HG02870 (cell line): Measurements from ENCODE around the gene ABCD4.
A peak's percentile ranks its signal among the peaks of the same experiment; 100 is the strongest.
"Not testable (repeated sequence)": the region's sequence is repeated elsewhere in the genome, so short reads cannot be mapped to it uniquely, and the experiment has no call there.

Experiments
- ATAC-seq: cut with Tn5 transposase; IDR thresholded peaks from one replicate; pipeline ENCODE4 v1.9.1; 2021; ENCODE audit warnings: mild to moderate bottlenecking, moderate library complexity; ENCODE audit not compliant: unreplicated experiment

ABCD4 gene

GRCh38 chr14:74302634-74303569, at the start of gene ABCD4:
ABCD4 (minus strand) TSS chr14:74302934; CDS start chr14:74302912, 22 bp downstream.
- peak; percentile 95 for ATAC-seq

GRCh38 chr14:74350928-74351323, 48.2 kb upstream of the ABCD4 start:
- no peak for ATAC-seq

GRCh38 chr14:74350211-74350927, 47.6 kb upstream of the ABCD4 start:
- ATAC-seq, result no peak

- ATAC-seq, result no peak
Measured at GRCh38 chr14:74349757-74350156, 47.0 kb upstream of the ABCD4 start.

- no peak for ATAC-seq
Measured at GRCh38 chr14:74348735-74349463, 46.2 kb upstream of the ABCD4 start.

- no peak for ATAC-seq
Measured at GRCh38 chr14:74348241-74348734, 45.6 kb upstream of the ABCD4 start, which contains the start of gene VRTN. VRTN (plus strand) TSS chr14:74348471; CDS start chr14:74356784, 8,313 bp downstream.

GRCh38 chr14:74347795-74348100, 45.0 kb upstream of the ABCD4 start:
- ATAC-seq, result no peak

- no peak for ATAC-seq
Measured at GRCh38 chr14:74347097-74347794, 44.5 kb upstream of the ABCD4 start.

- ATAC-seq, result no peak
Measured at GRCh38 chr14:74346341-74346740, 43.6 kb upstream of the ABCD4 start.

GRCh38 chr14:74333909-74334308, 31.2 kb upstream of the ABCD4 start:
- ATAC-seq, result no peak

GRCh38 chr14:74329950-74330552, 27.3 kb upstream of the ABCD4 start:
- not testable (repeated sequence) for ATAC-seq

- ATAC-seq, result no peak
Measured at GRCh38 chr14:74326369-74327152, 23.8 kb upstream of the ABCD4 start.

- ATAC-seq, result no peak
Measured at GRCh38 chr14:74325446-74325845, 22.7 kb upstream of the ABCD4 start.

GRCh38 chr14:74324931-74325361, 22.2 kb upstream of the ABCD4 start:
- no peak for ATAC-seq

- no peak for ATAC-seq
Measured at GRCh38 chr14:74314576-74314975, 11.8 kb upstream of the ABCD4 start.

GRCh38 chr14:74313601-74314000, 10.9 kb upstream of the ABCD4 start:
- ATAC-seq, result no peak

GRCh38 chr14:74312161-74312560, 9.4 kb upstream of the ABCD4 start:
- no peak for ATAC-seq

GRCh38 chr14:74309125-74310022, 6.6 kb upstream of the ABCD4 start:
- no peak for ATAC-seq
